Left colon (tissue), 2 donors: ENCODE measurements around the gene PDE4D. TPM values are rescaled to one million over a fixed set of nuclear protein-coding genes. Genes with fewer than 3 reads are reported as not detected.

ENCODE experiments used
- ATAC-seq: fragments of 200-7000 bp; cut with Tn5 transposase; one replicate; pipeline ENCODE4 v1.9.1; 2020; ENCODE audit warnings: mild to moderate bottlenecking, moderate library complexity
- DNase-seq, 2 donors: peaks; one replicate each; pipeline ENCODE4 v3.0.0-alpha.2; 2020
- intact Hi-C, 2 donors: fragments of 100-400 bp; cut with DNase I in 1 of 2; cut with micrococcal nuclease in 1 of 2; formaldehyde crosslinking; loops; one replicate each; pipeline versions ENCODE4 v1.11.2 to v1.14.0; 2022; cut with DNase I, micrococcal nuclease
- total RNA-seq, 2 donors: library from RNA; stranded (reverse); fragmentation: NEBNext Ultra II Directional; extraction: Animal tissue kit (Norgen Biotek cat#: 25700); gene quantifications; one replicate each; pipeline ENCODE4 v1.2.1, GENCODE V29; 2021
- donor health status: DM: no; HTN: no; CAD: no.
- donor health status: DM: yes; HTN: yes; CAD: no.

Gene PDE4D
- total RNA-seq, 2 donors from 2014 or later = 50.6 to 67.8 TPM

DNA sequence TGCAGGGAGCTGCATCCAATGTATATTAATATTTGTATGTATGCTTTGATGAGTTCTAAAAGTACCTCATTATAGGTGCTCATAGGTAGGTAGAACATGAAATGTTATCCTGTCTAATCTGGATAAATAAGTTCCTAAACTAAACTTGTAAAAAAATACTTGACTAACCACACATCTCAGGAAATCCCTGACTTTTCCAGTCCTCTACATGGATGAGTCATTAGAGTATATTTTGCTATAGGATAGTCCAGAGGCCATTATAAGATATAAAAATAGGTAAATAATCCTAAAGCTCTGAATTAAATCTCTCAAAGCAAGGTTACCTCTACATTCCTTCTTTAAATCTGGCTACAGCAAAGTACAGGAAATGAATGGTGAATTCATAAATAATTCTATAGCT, 906.3 kb downstream of the PDE4D start:
- ATAC-seq (no peak), DNase-seq (no peak)
- intact Hi-C loops = no loop called here

DNA sequence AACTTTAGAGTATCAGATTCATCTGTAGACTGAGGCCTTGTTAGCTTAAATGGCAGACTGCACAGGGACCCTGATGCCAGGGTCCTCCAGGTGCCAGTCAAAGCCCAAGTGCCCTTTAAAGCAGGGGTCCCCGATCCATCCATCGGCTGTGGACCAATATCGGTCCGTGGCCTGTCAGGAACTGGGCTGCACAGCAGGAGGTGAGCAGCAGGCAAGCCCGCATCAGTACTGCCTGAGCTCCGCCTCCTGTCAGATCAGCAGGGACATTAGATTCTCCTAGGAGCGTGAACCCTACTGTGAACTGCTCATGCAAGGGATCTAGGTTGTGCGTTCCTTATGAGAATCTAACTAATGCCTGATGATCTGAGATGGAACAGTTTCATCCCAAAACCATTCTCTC, 907.2 kb downstream of the PDE4D start:
- DNase-seq = no peak
- intact Hi-C loops = no loop called here

DNA sequence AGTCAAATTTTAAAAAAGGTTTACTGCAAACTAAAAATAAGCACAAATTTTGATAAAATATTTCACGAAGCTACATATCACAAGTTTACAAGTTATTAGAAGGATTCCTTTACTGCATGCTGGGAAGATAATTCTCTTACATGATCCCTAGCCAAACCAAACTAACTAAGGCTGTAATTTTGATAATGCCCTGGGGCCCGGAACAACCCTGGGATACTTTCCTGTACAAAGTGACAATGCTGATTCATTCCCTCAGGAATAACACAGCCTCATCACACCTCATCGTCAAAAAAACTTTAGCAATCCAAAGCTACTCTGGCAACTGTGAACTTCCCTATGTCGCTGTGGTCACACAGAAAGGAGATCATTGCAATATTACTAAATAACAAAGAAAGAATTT, 907.8 kb downstream of the PDE4D start:
- intact Hi-C loops = no loop called here
- DNase-seq = no peak

More for the DNA sequence above, 907.2 kb downstream of the PDE4D start:
- ATAC-seq = no peak

DNA sequence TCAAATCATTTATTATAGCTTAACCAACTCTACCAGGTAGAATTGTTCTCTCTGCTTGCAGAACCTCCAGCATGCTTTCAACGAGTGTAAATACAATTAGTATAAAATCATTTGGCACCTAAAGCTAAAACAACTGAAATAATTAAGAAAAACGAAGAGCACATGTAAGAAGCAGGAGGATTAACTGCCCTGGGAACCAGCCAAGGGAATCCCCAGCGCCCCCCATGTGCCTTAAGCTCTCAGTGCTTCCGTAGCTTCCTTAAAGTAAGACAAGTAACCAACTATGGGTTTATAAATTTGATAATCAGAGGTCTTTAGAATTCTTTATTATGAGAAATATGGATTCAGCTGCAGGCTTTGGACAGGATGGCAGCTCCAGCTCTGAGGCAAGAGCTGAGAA, 908.2 kb downstream of the PDE4D start:
- DNase-seq (no peak), ATAC-seq (no peak)
- intact Hi-C loops = no loop called here

More for the DNA sequence above, 907.8 kb downstream of the PDE4D start:
- ATAC-seq = no peak

DNA sequence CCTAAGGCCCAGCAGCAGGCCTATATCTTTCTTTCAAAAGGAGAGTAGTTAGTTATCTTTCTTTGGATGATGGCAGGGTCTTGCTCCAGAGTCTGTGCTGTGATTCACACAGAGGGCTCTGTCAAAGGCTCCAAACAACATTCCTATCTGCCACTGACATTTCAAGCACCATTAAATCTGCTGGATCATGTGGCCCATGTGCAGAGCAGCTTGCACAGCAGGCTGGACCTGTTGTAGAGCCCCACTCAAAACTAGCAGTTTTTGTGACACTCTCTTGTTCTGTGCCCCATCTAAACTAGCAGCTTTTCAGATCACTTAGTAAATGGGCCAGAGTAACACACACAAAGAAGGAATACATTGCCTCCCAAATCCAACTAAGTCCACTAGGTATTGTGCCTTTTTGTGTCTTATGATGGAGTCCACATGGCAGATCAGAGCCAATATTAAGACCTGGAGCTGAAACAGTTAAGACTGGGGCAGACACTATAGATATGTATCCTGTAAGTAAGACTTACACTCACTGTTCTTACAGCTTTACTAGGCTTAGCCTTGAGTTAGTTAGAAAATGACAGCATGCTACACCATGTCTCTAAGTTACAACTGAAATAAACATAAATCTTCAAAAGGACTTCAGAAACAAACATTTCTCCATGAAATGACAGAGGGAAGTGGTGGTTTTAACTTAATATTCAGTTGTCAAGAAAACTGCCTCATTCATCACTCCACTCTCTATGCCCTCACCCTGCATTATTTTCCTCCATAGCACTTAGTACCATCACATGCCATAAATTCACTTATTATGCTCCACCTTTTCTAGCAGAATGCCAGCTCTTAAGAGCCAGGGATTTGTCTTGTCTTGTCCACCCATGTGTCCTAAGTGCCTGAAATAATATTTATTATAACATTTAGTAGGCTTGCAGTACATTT, 909.7 kb downstream of the PDE4D start:
- intact Hi-C loops = no loop called here
- no peak for ATAC-seq
- DNase-seq = no peak

DNA sequence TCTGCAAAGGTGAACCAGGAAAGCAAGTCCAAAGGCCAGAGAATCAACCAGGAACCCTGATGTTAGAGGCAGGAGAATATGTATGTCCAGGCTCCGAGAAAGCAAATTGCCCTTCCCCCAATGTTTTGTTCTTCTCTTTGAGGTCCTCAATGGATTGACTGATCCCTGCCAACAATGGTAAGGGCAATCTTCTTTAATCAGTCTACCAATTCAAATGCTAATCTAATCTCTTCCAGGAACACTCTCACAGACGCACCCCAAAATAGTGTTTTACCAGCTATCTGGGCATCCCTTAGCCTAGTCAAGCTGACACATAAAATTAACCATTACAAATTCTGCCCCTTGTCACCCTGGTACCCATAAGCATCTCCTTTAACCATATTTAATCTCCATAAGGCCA, 912.6 kb downstream of the PDE4D start:
- ATAC-seq (no peak), DNase-seq (no peak)
- intact Hi-C loops = no loop called here

GRCh38 chr5:58979090-58979489, 914.4 kb downstream of the PDE4D start:
- ATAC-seq (no peak), DNase-seq (no peak)
- intact Hi-C loops = no loop called here

DNA sequence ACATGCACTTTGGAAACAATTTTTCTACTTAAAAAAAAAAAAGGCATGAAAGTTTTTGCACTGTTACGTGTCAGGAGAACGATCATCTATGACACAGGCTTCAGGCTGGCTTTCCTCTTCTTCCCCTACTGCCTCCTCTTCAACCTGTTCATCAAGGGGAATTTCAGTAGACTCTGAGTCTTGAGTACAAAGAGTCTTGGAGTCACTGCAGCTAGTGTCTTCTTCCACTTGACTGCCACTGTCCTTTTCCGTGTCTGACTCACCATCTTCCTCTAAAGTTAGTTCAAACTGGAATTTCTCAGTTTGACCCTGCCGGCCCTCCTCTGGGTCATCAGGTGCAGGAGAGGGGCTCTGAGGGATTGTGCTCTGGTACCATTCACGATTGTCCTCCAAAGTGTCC, 918.9 kb downstream of the PDE4D start:
- intact Hi-C loops = no loop called here
- ATAC-seq (no peak), DNase-seq (no peak)

DNA sequence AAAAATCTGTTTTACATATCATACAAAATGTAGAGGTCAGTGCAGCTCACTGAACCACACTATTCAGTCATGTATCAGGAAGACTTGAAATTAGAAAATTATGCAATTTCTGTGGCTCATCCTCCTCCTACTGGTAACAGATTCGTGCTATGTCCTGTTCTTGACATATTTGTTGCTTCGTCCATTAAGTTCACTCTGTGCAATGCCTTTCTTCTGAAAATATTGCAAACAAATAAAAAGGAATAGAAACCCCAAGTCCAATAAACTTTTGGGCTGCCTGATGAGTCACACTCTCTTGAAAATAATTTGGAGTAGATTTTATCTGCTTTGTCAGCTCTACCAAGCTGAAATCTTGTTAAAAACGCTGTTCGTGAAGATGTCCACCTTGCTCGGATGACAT, 919.4 kb downstream of the PDE4D start:
- ATAC-seq = no peak
- intact Hi-C loops = no loop called here
- no peak for DNase-seq

DNA sequence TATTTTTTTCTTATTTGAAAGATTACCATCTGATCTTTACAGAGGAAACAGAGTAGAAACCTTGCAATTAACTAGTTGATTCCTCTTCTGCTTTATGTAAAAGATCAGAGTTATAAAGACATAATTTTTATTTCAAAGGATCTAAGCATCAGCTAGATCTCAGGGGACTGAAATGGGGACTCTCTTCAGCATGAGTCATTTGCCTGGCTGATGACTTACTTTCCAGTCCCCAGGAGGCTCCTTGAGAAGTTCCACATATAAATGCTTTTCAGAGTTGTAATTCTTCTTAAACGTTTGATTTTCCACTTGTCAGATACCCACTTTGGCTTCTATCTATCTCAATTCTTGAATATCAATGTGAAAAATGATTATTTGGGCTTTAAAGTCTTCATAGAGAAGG, 921.2 kb downstream of the PDE4D start:
- DNase-seq = no peak
- ATAC-seq = no peak
- intact Hi-C loops = no loop called here

DNA sequence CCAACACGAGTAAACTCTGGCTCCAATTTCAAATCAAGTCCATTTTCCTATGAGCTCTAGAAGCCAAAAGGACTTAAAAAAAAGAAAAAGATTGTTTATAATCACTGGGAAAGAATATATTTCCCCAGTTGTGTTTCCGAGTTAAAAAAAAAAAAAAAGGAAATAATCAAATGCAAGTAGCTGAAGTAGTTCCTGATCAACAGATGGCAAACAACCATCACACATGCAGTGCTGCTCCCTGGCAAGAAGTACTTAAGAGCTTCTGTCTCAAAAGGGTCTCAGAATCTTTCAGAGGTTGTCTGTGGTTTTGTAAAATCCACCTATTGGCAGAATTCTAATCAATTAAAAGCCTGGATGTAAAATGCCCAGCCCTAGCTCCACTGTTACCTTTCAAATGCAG, 922.8 kb downstream of the PDE4D start:
- DNase-seq = no peak
- intact Hi-C loops = no loop called here
- no peak for ATAC-seq

DNA sequence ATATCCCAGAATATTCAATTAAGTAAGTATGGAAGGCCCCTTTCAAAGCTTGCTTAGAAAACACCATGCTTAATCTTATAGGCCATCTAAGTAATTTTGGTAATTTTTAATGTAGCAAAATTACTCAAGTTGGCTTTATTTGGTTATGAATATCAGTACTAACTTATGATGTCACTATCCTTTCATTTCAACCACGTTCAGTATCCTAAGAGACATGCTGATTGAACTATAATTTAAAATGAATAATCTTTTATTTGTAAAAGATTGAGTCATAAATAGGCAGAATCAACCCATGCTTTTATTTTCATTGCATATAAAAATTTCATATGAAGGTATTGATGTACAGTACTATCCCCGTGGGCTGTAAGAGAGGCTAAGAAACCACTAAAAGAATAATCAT, 923.7 kb downstream of the PDE4D start:
- intact Hi-C loops = no loop called here
- no peak for ATAC-seq
- no peak for DNase-seq

DNA sequence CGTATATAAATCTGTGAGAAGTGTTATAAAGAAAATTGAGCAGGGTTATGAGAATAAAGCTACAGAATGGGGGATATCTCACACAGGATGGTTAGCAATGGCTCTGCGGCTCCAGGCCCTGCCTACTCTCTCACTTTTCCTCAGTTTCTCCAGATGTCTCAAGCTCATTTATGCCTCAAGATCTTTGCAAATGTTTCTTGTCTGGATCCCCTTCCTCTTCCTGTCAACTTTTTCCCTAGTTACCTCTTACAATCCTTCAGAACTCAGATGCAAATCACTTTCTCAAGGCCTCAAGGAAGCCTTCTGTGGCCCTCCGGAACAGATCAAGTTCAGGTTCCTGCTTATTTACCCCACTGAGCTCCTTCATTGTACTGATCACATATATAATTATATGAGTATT, 924.3 kb downstream of the PDE4D start:
- no peak for ATAC-seq
- intact Hi-C loops = no loop called here
- no peak for DNase-seq

GRCh38 chr5:58968350-58968749, 925.2 kb downstream of the PDE4D start:
- DNase-seq (no peak), ATAC-seq (no peak)
- intact Hi-C loops = no loop called here

DNA sequence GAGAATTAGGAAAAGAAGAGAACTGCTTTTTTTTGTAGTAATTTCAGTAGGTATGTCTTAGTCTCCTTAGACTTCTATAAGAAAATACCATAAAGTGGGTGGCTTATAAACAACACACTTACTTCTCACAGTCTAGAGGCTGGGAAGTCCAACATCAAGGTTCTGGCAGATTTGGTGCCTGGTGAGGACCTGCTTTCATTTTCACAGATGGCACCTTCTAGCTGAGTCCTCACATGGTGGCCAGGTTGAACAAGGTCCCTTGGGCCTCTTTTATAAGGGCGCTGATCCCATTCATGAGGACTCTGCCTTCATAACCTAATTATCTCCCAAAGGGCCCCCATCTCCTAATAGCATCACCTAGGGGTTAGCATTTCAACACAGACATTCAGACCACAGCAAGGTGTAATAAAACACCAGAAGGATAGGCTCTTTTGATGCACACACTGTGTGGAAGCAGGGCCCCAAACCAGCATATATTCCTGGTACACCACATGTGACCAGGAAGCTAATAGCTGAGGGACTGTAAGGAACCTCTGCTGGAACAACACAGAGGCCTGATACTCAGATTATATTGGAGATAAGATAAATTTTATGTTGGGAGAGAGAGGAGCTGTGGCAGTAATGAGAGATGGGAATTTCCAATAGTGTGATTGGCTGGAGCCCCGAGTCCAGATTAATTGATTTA, 925.8 kb downstream of the PDE4D start:
- no peak for ATAC-seq
- DNase-seq = no peak
- intact Hi-C loops = no loop called here

GRCh38 chr5:58965677-58966414, 927.7 kb downstream of the PDE4D start:
- intact Hi-C loops = no loop called here
- DNase-seq (no peak), ATAC-seq (no peak)

- intact Hi-C loops = no loop called here
- DNase-seq (no peak), ATAC-seq (no peak)
Measured at GRCh38 chr5:58963821-58964220, 929.7 kb downstream of the PDE4D start.

GRCh38 chr5:58963361-58963760, 930.2 kb downstream of the PDE4D start:
- no peak for DNase-seq
- intact Hi-C loops = no loop called here
- no peak for ATAC-seq

- DNase-seq (no peak), ATAC-seq (no peak)
- intact Hi-C loops = no loop called here
Measured at GRCh38 chr5:58961631-58962280, 931.8 kb downstream of the PDE4D start.
